ENCODE results near the gene PCDHB15. TPM values are rescaled to one million over a fixed set of nuclear protein-coding genes. Genes with fewer than 3 reads are reported as not detected.

The PCDHB15 gene
- total RNA-seq, 1 experiment from 2014 or later: 0.07 TPM

DNA sequence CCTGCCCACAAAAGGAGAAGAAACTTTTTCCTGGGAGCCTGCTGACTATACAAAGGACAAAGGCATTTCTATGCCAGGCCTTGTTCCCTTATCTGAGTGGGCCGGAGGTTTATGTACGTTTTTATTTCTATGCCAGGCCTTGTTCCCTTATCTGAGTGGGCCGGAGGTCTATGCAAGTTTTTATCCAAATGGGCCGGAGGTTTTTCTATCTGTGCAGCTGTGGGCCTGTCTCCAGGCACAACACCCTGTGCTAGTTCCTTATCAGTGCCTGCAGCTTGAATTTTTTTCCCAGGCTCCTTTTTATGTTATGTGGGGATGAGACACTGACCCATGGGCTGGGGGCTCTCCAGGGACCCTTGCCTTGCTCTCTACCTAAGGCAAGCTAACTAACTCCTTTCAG lies 53.2 kb downstream of the PCDHB15 start (continued):
- TF ChIP-seq, protein P1, sequence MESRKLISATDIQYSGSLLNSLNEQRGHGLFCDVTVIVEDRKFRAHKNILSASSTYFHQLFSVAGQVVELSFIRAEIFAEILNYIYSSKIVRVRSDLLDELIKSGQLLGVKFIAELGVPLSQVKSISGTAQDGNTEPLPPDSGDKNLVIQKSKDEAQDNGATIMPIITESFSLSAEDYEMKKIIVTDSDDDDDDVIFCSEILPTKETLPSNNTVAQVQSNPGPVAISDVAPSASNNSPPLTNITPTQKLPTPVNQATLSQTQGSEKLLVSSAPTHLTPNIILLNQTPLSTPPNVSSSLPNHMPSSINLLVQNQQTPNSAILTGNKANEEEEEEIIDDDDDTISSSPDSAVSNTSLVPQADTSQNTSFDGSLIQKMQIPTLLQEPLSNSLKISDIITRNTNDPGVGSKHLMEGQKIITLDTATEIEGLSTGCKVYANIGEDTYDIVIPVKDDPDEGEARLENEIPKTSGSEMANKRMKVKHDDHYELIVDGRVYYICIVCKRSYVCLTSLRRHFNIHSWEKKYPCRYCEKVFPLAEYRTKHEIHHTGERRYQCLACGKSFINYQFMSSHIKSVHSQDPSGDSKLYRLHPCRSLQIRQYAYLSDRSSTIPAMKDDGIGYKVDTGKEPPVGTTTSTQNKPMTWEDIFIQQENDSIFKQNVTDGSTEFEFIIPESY (IDR thresholded peaks at IDR 0.05; ENCODE audit: extremely low read depth, insufficient replicate concordance, low read length): no peak

Other genes starting within 250 kb of the PCDHB15 start
- gene PCDHB1, start 194.0 kb upstream of the PCDHB15 start, total RNA-seq (2021; ENCODE audit: unreplicated experiment): not detected
- not detected for gene PCDHB2, start 150.8 kb upstream of the PCDHB15 start, total RNA-seq (2021; ENCODE audit: unreplicated experiment)
- gene PCDHB3, start 144.9 kb upstream of the PCDHB15 start, total RNA-seq (2021; ENCODE audit: unreplicated experiment): 0.10 TPM
- gene PCDHB4, start 123.6 kb upstream of the PCDHB15 start, total RNA-seq (2021; ENCODE audit: unreplicated experiment): not detected
- gene PCDHB5, start 110.2 kb upstream of the PCDHB15 start, total RNA-seq (2021; ENCODE audit: unreplicated experiment): not detected
- gene PCDHB6, start 95.3 kb upstream of the PCDHB15 start, total RNA-seq (2021; ENCODE audit: unreplicated experiment): not detected
- gene PCDHB7, start 72.8 kb upstream of the PCDHB15 start, total RNA-seq (2021; ENCODE audit: unreplicated experiment): not detected
- not detected for gene PCDHB8, start 67.6 kb upstream of the PCDHB15 start, total RNA-seq (2021; ENCODE audit: unreplicated experiment)
- not detected for gene PCDHB16, start 63.0 kb upstream of the PCDHB15 start, total RNA-seq (2021; ENCODE audit: unreplicated experiment)
- 0.07 TPM for gene PCDHB9, start 58.2 kb upstream of the PCDHB15 start, total RNA-seq (2021; ENCODE audit: unreplicated experiment)
- not detected for gene PCDHB10, start 53.0 kb upstream of the PCDHB15 start, total RNA-seq (2021; ENCODE audit: unreplicated experiment)
- 0.07 TPM for gene PCDHB11, start 45.8 kb upstream of the PCDHB15 start, total RNA-seq (2021; ENCODE audit: unreplicated experiment)
- gene PCDHB12, start 36.7 kb upstream of the PCDHB15 start, total RNA-seq (2021; ENCODE audit: unreplicated experiment): not detected
- 0.22 TPM for gene PCDHB13, start 31.5 kb upstream of the PCDHB15 start, total RNA-seq (2021; ENCODE audit: unreplicated experiment)
- gene PCDHB14, start 22.1 kb upstream of the PCDHB15 start, total RNA-seq (2021; ENCODE audit: unreplicated experiment): 0.27 TPM
- 0.42 TPM for gene SLC25A2, start 58.7 kb downstream of the PCDHB15 start, total RNA-seq (2021; ENCODE audit: unreplicated experiment)
- gene TAF7, start 75.4 kb downstream of the PCDHB15 start, total RNA-seq (2021; ENCODE audit: unreplicated experiment): 40.9 TPM
- gene PCDHGA1, start 85.1 kb downstream of the PCDHB15 start, total RNA-seq (2021; ENCODE audit: unreplicated experiment): 0.05 TPM
- gene PCDHGA2, start 93.4 kb downstream of the PCDHB15 start, total RNA-seq (2021; ENCODE audit: unreplicated experiment): not detected
- not detected for gene PCDHGA3, start 98.4 kb downstream of the PCDHB15 start, total RNA-seq (2021; ENCODE audit: unreplicated experiment)
- 0.15 TPM for gene PCDHGB1, start 104.7 kb downstream of the PCDHB15 start, total RNA-seq (2021; ENCODE audit: unreplicated experiment)
- not detected for gene PCDHGA4, start 109.6 kb downstream of the PCDHB15 start, total RNA-seq (2021; ENCODE audit: unreplicated experiment)
- 0.34 TPM for gene PCDHGB2, start 114.6 kb downstream of the PCDHB15 start, total RNA-seq (2021; ENCODE audit: unreplicated experiment)
- gene PCDHGA5, start 118.8 kb downstream of the PCDHB15 start, total RNA-seq (2021; ENCODE audit: unreplicated experiment): 0.05 TPM
- 0.10 TPM for gene PCDHGB3, start 124.8 kb downstream of the PCDHB15 start, total RNA-seq (2021; ENCODE audit: unreplicated experiment)
- gene PCDHGA6, start 128.5 kb downstream of the PCDHB15 start, total RNA-seq (2021; ENCODE audit: unreplicated experiment): 0.07 TPM
- not detected for gene PCDHGA7, start 137.3 kb downstream of the PCDHB15 start, total RNA-seq (2021; ENCODE audit: unreplicated experiment)
- gene PCDHGB4, start 142.3 kb downstream of the PCDHB15 start, total RNA-seq (2021; ENCODE audit: unreplicated experiment): not detected
- gene PCDHGA8, start 147.2 kb downstream of the PCDHB15 start, total RNA-seq (2021; ENCODE audit: unreplicated experiment): not detected
- gene PCDHGB5, start 152.6 kb downstream of the PCDHB15 start, total RNA-seq (2021; ENCODE audit: unreplicated experiment): 0.15 TPM
- 0.34 TPM for gene PCDHGA9, start 157.4 kb downstream of the PCDHB15 start, total RNA-seq (2021; ENCODE audit: unreplicated experiment)
- 0.22 TPM for gene PCDHGB6, start 162.6 kb downstream of the PCDHB15 start, total RNA-seq (2021; ENCODE audit: unreplicated experiment)
- gene PCDHGA10, start 167.6 kb downstream of the PCDHB15 start, total RNA-seq (2021; ENCODE audit: unreplicated experiment): 3.8 TPM
- gene PCDHGB7, start 172.3 kb downstream of the PCDHB15 start, total RNA-seq (2021; ENCODE audit: unreplicated experiment): 0.54 TPM
- gene PCDHGA11, start 175.7 kb downstream of the PCDHB15 start, total RNA-seq (2021; ENCODE audit: unreplicated experiment): 0.39 TPM
- 0.17 TPM for gene PCDHGA12, start 185.1 kb downstream of the PCDHB15 start, total RNA-seq (2021; ENCODE audit: unreplicated experiment)
- 1.2 TPM for gene PCDHGC3, start 230.6 kb downstream of the PCDHB15 start, total RNA-seq (2021; ENCODE audit: unreplicated experiment)
- gene PCDHGC4, start 239.6 kb downstream of the PCDHB15 start, total RNA-seq (2021; ENCODE audit: unreplicated experiment): 0.05 TPM
- gene PCDHGC5, start 243.7 kb downstream of the PCDHB15 start, total RNA-seq (2021; ENCODE audit: unreplicated experiment): not detected

All from HCT116 (cell line).